Raji (cell line): ENCODE data around the gene ARL5B.

ENCODE experiments used
- POLR2A ChIP-seq: IDR thresholded peaks from 2 replicates; pipeline ENCODE4 v1.6.1; 2011; ENCODE audit warnings: low read depth, low read length, control low read depth; ENCODE audit not compliant: insufficient read depth

The ARL5B gene

GRCh38 chr10:18684953-18685352, 25.7 kb downstream of the ARL5B start:
- no peak for TF ChIP-seq POLR2A

GRCh38 chr10:18685555-18685954, 26.3 kb downstream of the ARL5B start:
- TF ChIP-seq POLR2A: no peak

- TF ChIP-seq POLR2A: no peak
Observed at GRCh38 chr10:18687195-18687594, 28.0 kb downstream of the ARL5B start.

GRCh38 chr10:18687706-18688105, 28.5 kb downstream of the ARL5B start:
- TF ChIP-seq POLR2A: no peak

- no peak for TF ChIP-seq POLR2A
Observed at GRCh38 chr10:18689498-18689897, 30.3 kb downstream of the ARL5B start.

GRCh38 chr10:18690541-18690940, 31.3 kb downstream of the ARL5B start:
- TF ChIP-seq POLR2A: no peak

GRCh38 chr10:18699849-18700840, 40.9 kb downstream of the ARL5B start:
- TF ChIP-seq POLR2A: no peak

- TF ChIP-seq POLR2A: no peak
Observed at GRCh38 chr10:18703521-18703920, 44.3 kb downstream of the ARL5B start.

- no peak for TF ChIP-seq POLR2A
Observed at GRCh38 chr10:18710201-18710653, 51.0 kb downstream of the ARL5B start.

- TF ChIP-seq POLR2A: no peak
Observed at GRCh38 chr10:18713077-18713476, 53.8 kb downstream of the ARL5B start.

- no peak for TF ChIP-seq POLR2A
Observed at GRCh38 chr10:18718991-18719390, 59.8 kb downstream of the ARL5B start.

- TF ChIP-seq POLR2A: no peak
Observed at GRCh38 chr10:18719811-18720210, 60.6 kb downstream of the ARL5B start.

GRCh38 chr10:18721067-18721466, 61.8 kb downstream of the ARL5B start:
- TF ChIP-seq POLR2A: no peak

GRCh38 chr10:18723801-18724200, 64.6 kb downstream of the ARL5B start:
- no peak for TF ChIP-seq POLR2A
